ENCODE results near the gene PDK2.
"Not testable (repeated sequence)": the region's sequence is repeated elsewhere in the genome, so short reads cannot be mapped to it uniquely, and the experiment has no call there.

Gene PDK2

GRCh38 chr17:50058296-50058953 lies 36.7 kb upstream of the PDK2 start:
- no peak for DNase-seq (ENCODE audit: low read depth)

GRCh38 chr17:50059256-50059655 lies 35.9 kb upstream of the PDK2 start:
- no peak for DNase-seq (ENCODE audit: low read depth)

DNA sequence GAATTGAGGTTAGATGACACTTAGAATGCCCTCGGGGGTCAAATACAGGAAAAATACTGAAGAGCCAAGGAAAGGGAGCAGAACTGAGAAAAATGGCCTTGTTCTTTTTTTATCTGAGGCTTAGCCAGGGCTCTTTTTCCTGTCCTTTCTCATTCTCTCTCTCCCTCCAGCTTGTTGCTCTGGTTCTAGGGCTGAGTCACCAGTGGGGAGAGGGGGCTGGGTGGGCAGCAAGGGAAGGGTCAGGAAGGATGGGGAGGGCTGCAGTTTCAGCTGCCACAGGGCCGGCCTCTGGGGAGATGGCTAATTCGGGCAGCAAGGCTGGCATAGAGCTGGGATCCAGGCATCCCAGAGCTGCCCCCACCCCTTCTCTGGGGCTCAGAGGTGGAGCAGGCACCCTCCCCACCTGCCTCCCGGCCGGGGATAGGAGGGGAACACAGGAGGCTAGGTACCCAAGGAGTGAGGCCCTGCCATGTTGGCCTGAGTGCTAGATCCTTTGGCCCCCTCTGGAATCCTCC lies 35.3 kb upstream of the PDK2 start:
- peak; percentile 39 for DNase-seq (ENCODE audit: low read depth)

- DNase-seq (ENCODE audit: low read depth), result peak; percentile 77
These were observed 34.0 kb upstream of the PDK2 start for GRCh38 chr17:50060951-50061712.

DNA sequence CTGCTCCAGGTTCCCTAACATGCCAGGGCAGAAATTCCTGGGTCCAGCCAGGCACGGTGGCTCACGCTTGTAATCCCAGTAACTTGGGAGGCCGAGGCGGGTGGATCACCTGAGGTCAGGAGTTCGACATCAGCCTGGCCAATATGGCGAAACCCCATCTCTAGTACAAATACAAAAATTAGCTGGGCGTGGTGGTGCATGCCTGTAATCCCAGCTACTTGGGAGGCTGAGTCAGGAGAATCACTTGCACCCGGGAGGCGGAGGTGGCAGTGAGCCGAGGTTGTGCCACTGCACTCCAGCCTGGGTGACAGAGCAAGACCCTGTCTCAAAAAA lies 33.5 kb upstream of the PDK2 start:
- DNase-seq (ENCODE audit: low read depth), result not testable (repeated sequence)

DNA sequence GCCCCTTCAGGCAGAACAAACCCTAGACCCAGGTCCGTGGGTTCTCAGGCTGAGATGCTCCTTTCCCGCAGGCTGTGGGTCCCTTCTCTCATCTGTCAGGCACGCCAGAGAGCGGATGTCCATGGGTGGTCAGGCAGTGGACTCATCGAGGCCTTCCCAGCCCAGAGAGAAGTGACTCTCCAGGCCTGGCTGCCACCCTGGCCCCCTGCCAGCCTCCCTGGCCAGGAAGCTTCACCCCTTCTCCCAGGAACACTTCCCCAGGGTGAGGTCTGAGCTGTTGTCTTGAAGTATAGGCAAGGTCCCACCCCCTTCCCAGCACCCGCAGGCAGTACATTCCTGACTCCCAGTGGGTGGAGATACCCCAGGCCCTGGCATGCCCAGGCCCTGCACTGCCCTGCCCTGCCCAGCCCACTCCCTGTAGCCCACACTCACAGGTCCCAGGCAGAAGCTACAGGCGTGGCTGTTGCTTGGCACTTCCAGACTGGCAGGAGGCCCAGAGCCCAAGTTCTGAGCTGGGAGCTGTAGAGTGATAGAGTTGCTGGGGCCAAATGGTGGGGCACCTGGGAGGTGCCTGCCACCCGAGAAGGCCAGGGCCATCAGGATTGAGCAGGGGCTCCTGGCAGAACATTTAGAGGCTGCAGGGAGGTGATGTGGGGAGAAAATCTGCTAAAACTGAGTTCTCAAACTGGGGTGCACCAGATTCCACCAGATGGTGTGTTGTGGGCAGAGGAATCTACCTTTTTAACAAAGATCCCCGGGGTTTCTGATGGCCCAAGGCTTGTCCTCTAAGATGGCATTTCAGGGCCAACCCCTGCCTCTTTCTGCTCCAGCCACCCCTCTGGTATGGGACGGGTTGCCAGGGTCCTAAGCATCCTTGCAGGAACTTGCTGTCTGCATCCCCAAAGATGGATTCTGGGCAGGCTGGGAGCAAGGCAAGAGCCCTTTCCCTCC lies 32.6 kb upstream of the PDK2 start:
- DNase-seq (ENCODE audit: low read depth), result peak; percentile 94

DNA sequence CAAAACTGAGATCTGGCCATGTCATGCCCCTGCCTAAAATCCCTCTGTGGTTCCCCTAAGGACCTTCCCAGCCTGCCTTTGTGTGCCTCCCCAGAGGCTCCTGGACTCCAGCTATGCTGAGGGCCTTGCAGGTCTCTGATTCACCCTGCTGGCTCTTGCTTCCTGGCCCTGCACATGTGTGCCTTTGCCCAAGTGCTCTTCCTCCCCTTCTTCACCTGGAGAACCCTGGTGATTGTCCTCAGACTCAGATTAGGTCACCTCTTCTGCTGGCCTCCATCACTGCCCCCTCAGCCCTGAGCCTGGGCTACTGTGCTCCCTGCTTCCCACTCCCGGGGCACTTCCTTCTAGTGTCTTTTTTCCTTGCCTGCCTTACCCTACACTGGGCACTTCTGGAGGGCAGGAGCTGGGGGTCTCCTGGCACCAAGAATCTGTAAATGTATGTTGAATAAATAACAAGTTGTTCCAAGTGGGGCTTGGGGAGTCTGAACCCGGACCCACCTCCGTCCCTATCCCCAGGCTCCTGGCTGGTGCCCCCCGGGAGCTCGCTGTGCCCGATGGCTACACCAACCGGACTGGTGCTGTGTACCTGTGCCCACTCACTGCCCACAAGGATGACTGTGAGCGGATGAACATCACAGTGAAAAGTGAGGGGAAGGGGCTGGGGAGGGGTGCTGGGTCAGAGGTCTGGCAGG lies 31.4 kb upstream of the PDK2 start:
- DNase-seq (ENCODE audit: low read depth), result no peak

DNA sequence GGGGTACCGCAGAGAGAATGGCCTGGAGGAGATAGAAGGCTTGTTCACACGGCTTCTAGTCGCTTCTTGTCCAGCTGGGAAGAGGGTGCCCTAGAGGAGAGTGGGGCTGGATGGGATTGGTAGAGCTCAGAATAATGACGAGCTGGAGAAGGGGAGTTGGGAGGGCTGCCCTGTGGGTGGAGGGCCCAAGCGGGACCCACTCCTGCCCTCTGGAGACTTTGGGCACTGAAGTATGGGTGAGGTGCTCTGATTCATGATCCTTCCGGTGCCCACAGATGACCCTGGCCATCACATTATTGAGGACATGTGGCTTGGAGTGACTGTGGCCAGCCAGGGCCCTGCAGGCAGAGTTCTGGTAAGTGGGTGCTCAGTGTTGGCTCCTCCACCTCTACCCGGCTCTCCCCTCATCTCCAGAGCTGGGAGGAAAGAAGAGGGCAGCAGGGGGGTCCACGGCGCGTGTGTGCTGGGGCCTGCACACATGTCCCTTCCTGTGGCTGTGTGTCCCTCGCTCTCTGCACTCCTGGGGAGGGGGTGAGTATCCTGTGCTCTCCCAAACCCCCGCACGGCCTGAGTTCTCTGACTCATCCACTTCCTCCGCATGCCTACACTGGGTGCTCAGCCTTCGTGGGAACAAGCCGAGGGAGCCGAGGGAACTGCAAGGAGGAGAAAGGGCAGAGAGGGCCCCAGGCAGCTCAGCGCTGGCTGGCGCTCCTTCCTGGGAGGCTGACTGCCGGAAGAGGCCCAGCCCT lies 30.7 kb upstream of the PDK2 start:
- peak; percentile 91 for DNase-seq (ENCODE audit: low read depth)

DNA sequence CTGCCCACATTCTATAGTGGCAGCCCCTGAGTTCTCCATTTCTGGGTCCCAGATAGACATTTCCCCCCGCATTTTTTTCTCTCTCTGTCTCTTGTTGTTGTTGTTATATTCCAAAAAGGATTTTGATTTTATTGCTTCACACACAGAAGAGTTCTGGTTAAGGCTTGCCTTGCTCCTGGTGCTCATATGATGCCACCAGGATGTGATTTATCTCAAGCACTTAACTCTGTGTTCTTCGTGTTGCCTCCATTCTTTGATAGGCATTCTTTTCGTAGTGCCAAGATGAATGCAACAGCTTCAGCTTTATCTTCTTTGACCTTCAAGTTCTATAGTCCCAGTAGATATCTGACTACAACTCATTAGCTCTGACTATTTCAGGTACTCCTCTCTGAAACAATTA lies 30.1 kb upstream of the PDK2 start:
- peak; percentile 37 for DNase-seq (ENCODE audit: low read depth)

DNA sequence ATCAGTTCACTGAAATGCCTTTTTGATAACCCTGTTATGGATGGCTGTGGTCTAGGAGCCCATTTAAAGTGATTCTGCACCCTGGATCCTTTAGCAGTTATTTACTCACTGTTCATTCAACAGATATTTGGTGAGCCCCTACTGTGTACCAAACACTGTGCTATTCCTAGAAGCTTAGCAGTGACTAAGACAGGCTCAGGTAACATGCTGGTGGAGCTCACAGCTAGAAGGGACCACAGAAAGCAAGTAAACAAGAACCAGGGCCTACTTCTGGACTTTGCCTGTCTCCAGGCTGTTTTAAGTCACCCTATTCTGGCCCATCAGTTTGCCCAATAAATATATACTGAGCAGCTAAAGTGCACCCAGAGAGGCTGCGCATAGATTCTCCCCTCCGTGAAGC lies 28.2 kb upstream of the PDK2 start:
- DNase-seq (ENCODE audit: low read depth), result no peak

DNA sequence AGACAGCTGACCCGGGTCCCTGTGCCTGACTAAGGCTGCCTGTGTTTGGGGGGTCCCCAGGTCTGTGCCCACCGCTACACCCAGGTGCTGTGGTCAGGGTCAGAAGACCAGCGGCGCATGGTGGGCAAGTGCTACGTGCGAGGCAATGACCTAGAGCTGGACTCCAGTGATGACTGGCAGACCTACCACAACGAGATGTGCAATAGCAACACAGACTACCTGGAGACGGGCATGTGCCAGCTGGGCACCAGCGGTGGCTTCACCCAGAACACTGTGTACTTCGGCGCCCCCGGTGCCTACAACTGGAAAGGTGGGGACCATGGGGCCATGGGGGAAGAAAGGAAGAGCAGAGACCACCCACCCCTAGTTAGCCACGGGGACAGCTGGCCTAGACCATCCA lies 27.2 kb upstream of the PDK2 start:
- DNase-seq (ENCODE audit: low read depth), result no peak

DNA sequence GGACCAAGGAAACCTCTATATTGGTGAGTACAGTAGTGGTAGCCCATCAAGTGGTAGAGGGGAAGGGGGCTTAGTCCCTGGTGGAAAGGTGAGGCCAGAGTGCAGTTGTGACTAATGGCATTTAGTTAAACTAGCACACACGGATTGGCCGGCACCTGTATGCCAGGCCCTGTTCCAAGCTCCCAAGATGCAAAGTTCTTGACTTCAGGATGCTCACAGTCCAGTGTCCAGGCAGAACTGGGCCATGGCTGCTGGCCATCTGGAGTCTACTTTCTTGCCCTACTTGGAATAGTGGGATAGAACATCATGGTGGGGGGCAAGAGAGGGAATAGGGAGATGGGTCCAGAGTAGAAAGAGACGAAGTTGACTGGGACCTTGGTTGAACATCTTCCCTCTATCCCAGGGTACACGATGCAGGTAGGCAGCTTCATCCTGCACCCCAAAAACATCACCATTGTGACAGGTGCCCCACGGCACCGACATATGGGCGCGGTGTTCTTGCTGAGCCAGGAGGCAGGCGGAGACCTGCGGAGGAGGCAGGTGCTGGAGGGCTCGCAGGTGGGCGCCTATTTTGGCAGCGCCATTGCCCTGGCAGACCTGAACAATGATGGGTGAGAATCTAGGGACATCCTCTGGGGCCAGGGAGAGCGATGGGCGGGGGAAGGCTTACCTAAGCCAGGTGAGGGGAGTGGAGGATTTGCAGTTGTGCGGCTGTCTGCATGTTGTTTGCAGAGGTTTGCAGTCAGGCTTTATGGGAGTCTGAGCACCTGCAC lies 24.1 kb upstream of the PDK2 start:
- DNase-seq (ENCODE audit: low read depth), result no peak

- no peak for DNase-seq (ENCODE audit: low read depth)
These were observed 23.5 kb upstream of the PDK2 start for GRCh38 chr17:50071692-50072091.

DNA sequence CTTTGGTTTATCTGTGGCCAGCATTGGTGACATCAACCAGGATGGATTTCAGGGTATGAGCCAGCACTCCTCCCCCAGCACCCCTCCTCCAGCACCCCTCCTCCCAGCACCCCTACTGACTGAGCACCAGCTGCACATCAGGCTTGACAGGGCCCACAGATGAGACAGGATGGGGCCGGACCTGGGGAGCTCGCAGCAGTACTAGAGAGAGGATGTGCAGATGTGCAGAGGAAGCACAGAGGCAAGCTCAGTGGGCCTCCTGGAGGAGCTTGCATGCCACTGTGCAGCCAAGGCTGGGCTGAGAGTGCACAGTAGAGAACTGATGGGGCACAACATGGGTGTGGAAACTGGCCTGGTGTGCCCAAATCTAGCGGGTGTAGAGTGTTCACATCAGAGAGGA lies 23.0 kb upstream of the PDK2 start:
- no peak for DNase-seq (ENCODE audit: low read depth)

DNA sequence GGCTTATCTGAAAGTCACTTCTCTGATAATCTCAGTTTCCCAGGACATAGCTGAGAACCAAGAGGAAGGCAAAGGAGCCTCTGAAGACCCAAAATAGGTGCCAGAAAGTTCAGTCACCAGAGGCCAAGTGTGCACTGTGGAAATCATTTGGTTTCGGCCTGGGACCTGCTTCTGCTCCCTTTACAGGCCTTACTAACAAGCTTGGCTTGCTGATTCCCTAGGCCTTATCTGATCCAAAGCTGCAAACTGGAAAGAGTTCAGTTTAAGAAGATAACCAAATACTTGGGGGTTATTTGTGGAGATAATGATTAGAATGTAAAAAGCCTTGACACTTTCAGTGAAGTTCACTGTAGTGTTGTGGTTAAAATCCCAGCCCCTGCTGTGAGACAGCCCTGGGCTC lies 22.2 kb upstream of the PDK2 start:
- DNase-seq (ENCODE audit: low read depth), result no peak

DNA sequence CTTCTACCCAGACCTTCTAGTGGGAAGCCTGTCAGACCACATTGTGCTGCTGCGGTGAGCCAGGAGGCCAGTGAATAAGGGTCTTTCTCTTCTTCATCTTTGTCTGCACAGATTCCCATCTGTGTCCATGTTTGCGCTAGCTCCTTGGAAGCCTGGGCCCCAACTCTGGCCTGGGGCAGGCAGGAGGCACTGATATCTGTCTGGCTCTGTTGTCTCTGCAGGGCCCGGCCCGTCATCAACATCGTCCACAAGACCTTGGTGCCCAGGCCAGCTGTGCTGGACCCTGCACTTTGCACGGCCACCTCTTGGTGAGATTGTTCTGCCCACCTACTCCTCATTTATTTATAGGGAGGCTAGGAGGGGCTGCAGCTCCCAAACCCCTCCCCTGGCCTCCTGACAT lies 20.9 kb upstream of the PDK2 start:
- no peak for DNase-seq (ENCODE audit: low read depth)

DNA sequence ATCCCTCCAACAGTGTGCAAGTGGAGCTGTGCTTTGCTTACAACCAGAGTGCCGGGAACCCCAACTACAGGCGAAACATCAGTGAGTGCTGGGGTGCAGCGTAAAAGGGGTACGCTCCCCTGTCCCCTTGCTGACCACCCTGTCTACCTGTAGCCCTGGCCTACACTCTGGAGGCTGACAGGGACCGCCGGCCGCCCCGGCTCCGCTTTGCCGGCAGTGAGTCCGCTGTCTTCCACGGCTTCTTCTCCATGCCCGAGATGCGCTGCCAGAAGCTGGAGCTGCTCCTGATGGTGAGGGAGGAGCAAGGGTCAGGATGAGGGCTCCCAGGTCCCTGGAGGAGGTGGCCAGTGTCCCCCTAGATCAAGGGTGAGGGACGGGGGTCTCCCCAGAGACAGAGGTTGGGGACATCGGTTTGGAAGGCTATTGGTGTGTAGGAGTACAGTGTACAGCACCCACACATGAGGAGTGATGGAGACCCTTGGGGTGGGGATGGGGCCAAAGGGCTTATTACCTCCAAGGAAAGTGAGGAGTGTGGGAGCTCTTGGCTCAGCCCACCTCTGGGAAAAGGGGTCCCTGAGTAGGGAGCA lies 19.6 kb upstream of the PDK2 start:
- DNase-seq (ENCODE audit: low read depth), result no peak

DNA sequence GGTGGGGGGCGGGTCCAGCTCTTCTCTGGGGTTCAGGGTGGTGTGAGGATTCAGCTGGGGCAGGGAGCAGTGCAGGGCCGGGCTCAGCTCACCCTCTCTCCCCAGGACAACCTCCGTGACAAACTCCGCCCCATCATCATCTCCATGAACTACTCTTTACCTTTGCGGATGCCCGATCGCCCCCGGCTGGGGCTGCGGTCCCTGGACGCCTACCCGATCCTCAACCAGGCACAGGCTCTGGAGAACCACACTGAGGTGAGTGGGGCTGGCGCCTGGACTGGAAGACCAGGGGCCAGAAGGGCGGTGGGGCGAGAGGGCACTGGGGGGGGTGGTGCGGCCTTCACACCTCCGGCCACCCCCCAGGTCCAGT lies 18.9 kb upstream of the PDK2 start:
- no peak for DNase-seq (ENCODE audit: low read depth)

GRCh38 chr17:50076591-50077235 lies 18.4 kb upstream of the PDK2 start:
- no peak for DNase-seq (ENCODE audit: low read depth)

- no peak for DNase-seq (ENCODE audit: low read depth)
These were observed 16.7 kb upstream of the PDK2 start for GRCh38 chr17:50078430-50078829.

Data from fibroblast of gingiva (primary cell).